BJ (cell line): ENCODE measurements around the gene CHCHD6. TPM values are rescaled to one million over a fixed set of nuclear protein-coding genes. Genes with fewer than 3 reads are reported as not detected.

Source experiments
- CTCF ChIA-PET: fragments of 350-600 bp; formaldehyde crosslinking; extraction: SDS; loops from one replicate; lab custom pipeline; 2021; ENCODE audit warnings: antibody characterized with exemption, inconsistent platforms; lab: Yijun Ruan, JAX
- POLR2A ChIA-PET: fragments of 300-600 bp; sonication (Branson Sonifier 250); formaldehyde crosslinking; extraction: SDS; loops from one replicate; lab custom pipeline; 2021; ENCODE audit warnings: antibody characterized with exemption; lab: Charles Lee
- DNase-seq: peaks from one replicate; pipeline ENCODE4 v3.0.0-alpha.2; 2011; ENCODE audit warnings: low read depth
- H3K27me3 ChIP-seq: 2 replicates; pipeline ENCODE4 v1.6.0; 2011; ENCODE audit warnings: low read length; ENCODE audit not compliant: control insufficient read depth, insufficient read depth
- H3K36me3 ChIP-seq: 2 replicates; pipeline ENCODE4 v1.5.1; 2011; ENCODE audit warnings: low read length; ENCODE audit not compliant: control insufficient read depth, insufficient read depth
- H3K4me3 ChIP-seq: 2 replicates; pipeline ENCODE4 v1.5.1; 2011; ENCODE audit warnings: low read depth, mild to moderate bottlenecking, control low read depth, low read length
- CTCF ChIP-seq: IDR thresholded peaks from 2 replicates; pipeline ENCODE4 v1.5.1; 2011; ENCODE audit warnings: low read depth, mild to moderate bottlenecking, control low read depth, inconsistent platforms, low read length, moderate library complexity; ENCODE audit not compliant: insufficient read depth
- polyA plus RNA-seq: library from polyadenylated mRNA; depleted of rRNA; stranded (reverse); fragments of >200 nt; gene quantifications from 2 replicates; pipeline ENCODE4 v1.2.3, GENCODE V29; 2011

The CHCHD6 gene
- polyA plus RNA-seq, 1 experiment: 23.7 TPM

- TF ChIP-seq CTCF: no peak
- POLR2A ChIA-PET: interaction anchor here (0.5 kb wide), 1 partner anchor 18 kb away, joined by 3 read pairs; no protein-coding TSS in a partner anchor
These were observed 169.4 kb downstream of the CHCHD6 start for GRCh38 chr3:126873416-126873815.

GRCh38 chr3:126878664-126879063 lies 174.6 kb downstream of the CHCHD6 start:
- no peak overlapping the region for H3K4me3 ChIP-seq
- ChIA-PET CTCF (interaction anchor here (0.9 kb wide), 1 partner anchor 17 kb away, joined by 3 read pairs; no protein-coding TSS in a partner anchor), POLR2A (no interaction called here)
- H3K36me3 ChIP-seq: no peaks in the 10 kb centered on the region
- no peak for DNase-seq
- no peaks in the 10 kb centered on the region for H3K27me3 ChIP-seq
- TF ChIP-seq CTCF: no peak

More at GRCh38 chr3:126873416-126873815, 169.4 kb downstream of the CHCHD6 start:
- no peaks in the 10 kb centered on the region for H3K36me3 ChIP-seq
- no peak for DNase-seq
- H3K4me3 ChIP-seq: no peak overlapping the region
- no peaks in the 10 kb centered on the region for H3K27me3 ChIP-seq
- CTCF ChIA-PET: interaction anchor here (1.0 to 1.4 kb wide), 4 partner anchors 15 to 195 kb away, joined by 3 to 4 read pairs (median 3); no protein-coding TSS in a partner anchor

GRCh38 chr3:126880901-126881300 lies 176.9 kb downstream of the CHCHD6 start:
- H3K36me3 ChIP-seq: no peaks in the 10 kb centered on the region
- H3K27me3 ChIP-seq: no peaks in the 10 kb centered on the region
- no peak overlapping the region for H3K4me3 ChIP-seq
- no peak for TF ChIP-seq CTCF
- CTCF ChIA-PET: no interaction called here
- POLR2A ChIA-PET: no interaction called here
- DNase-seq: no peak

- ChIA-PET CTCF (no interaction called here), POLR2A (no interaction called here)
- no peak for DNase-seq
These were observed 177.8 kb downstream of the CHCHD6 start for GRCh38 chr3:126881861-126882260.

GRCh38 chr3:126883241-126883640 lies 179.2 kb downstream of the CHCHD6 start:
- Histone ChIP-seq H3K36me3 (no peaks in the 10 kb centered on the region), H3K27me3 (no peaks in the 10 kb centered on the region), H3K4me3 (no peak overlapping the region)
- TF ChIP-seq CTCF: no peak
- DNase-seq: no peak
- POLR2A ChIA-PET: no interaction called here
- CTCF ChIA-PET: interaction anchor here (0.9 kb wide), 2 partner anchors 12 to 32 kb away, joined by 3 read pairs; no protein-coding TSS in a partner anchor

More at GRCh38 chr3:126881861-126882260, 177.8 kb downstream of the CHCHD6 start:
- TF ChIP-seq CTCF: no peak
- H3K36me3 ChIP-seq: no peaks in the 10 kb centered on the region
- H3K4me3 ChIP-seq: no peak overlapping the region
- H3K27me3 ChIP-seq: no peaks in the 10 kb centered on the region
